ENCODE results near the gene ZNF837.

DNA sequence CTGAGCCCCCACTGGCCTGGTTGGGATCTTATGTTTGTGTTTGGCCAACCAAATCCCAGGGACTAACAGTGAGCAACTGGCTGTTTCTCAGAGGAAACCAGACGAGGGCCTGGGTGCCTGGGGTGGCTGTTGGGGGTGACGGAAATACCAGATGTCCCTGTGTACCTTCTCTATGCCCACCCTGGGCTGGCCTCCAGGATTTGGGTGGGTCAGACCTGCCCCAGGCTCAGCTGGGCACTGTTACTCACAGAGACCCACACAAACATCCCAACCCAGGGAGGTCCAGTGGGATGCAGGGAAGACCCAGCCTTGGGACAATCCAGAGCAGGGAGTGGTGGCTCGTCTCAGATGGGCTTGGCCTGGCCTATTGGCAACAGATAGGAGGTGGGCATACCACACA, 45.2 kb downstream of the ZNF837 start:
- TF ChIP-seq, protein P1, sequence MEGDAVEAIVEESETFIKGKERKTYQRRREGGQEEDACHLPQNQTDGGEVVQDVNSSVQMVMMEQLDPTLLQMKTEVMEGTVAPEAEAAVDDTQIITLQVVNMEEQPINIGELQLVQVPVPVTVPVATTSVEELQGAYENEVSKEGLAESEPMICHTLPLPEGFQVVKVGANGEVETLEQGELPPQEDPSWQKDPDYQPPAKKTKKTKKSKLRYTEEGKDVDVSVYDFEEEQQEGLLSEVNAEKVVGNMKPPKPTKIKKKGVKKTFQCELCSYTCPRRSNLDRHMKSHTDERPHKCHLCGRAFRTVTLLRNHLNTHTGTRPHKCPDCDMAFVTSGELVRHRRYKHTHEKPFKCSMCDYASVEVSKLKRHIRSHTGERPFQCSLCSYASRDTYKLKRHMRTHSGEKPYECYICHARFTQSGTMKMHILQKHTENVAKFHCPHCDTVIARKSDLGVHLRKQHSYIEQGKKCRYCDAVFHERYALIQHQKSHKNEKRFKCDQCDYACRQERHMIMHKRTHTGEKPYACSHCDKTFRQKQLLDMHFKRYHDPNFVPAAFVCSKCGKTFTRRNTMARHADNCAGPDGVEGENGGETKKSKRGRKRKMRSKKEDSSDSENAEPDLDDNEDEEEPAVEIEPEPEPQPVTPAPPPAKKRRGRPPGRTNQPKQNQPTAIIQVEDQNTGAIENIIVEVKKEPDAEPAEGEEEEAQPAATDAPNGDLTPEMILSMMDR (conservative IDR thresholded peaks at IDR 0.05) = no peak
- no peak for TF ChIP-seq EZH2 (IDR thresholded peaks at IDR 0.05; ENCODE audit: low read depth)

All from PC-9 (cell line).